ENCODE results near the gene ZNF385B.

ZNF385B gene

GRCh38 chr2:179429597-179429996, 431.8 kb downstream of the ZNF385B start:
- no peak for DNase-seq
- Mint-ChIP-seq H3K27ac (no peak overlapping the region), H3K27me3 (peaks cover 14% of the 10 kb centered on the region), H3K36me3 (no peaks in the 10 kb centered on the region), H3K9me3 (no peaks in the 10 kb centered on the region), H3K4me1 (no peaks in the 10 kb centered on the region), H3K4me3 (no peak overlapping the region)
- CTCF ChIA-PET, result no interaction called here

GRCh38 chr2:179429060-179429471, 432.3 kb downstream of the ZNF385B start:
- H3K4me3 Mint-ChIP-seq, result no peak overlapping the region
- H3K9me3 Mint-ChIP-seq, result no peaks in the 10 kb centered on the region
- H3K36me3 Mint-ChIP-seq, result no peaks in the 10 kb centered on the region
- no peaks in the 10 kb centered on the region for H3K4me1 Mint-ChIP-seq
- DNase-seq, result no peak
- H3K27me3 Mint-ChIP-seq, result peaks cover 16% of the 10 kb centered on the region
- CTCF ChIA-PET, result no interaction called here
- no peak overlapping the region for H3K27ac Mint-ChIP-seq

GRCh38 chr2:179428649-179429048, 432.8 kb downstream of the ZNF385B start:
- Mint-ChIP-seq H3K9me3 (no peaks in the 10 kb centered on the region), H3K36me3 (no peaks in the 10 kb centered on the region), H3K27ac (no peak overlapping the region), H3K27me3 (peaks cover 20% of the 10 kb centered on the region), H3K4me1 (no peaks in the 10 kb centered on the region), H3K4me3 (no peak overlapping the region)
- DNase-seq, result no peak
- CTCF ChIA-PET, result no interaction called here

GRCh38 chr2:179427065-179427464, 434.3 kb downstream of the ZNF385B start:
- Mint-ChIP-seq H3K4me1 (no peaks in the 10 kb centered on the region), H3K36me3 (no peaks in the 10 kb centered on the region), H3K9me3 (no peaks in the 10 kb centered on the region), H3K4me3 (no peak overlapping the region), H3K27me3 (peaks cover 22% of the 10 kb centered on the region), H3K27ac (no peak overlapping the region)
- no peak for DNase-seq
- CTCF ChIA-PET, result no interaction called here

GRCh38 chr2:179424571-179424970, 436.8 kb downstream of the ZNF385B start:
- H3K4me3 Mint-ChIP-seq, result no peak overlapping the region
- CTCF ChIA-PET, result interaction anchor here (3.0 kb wide), 1 partner anchor 17 kb away, joined by 12 read pairs; no protein-coding TSS in a partner anchor
- no peak overlapping the region for H3K27ac Mint-ChIP-seq
- no peaks in the 10 kb centered on the region for H3K4me1 Mint-ChIP-seq
- H3K36me3 Mint-ChIP-seq, result no peaks in the 10 kb centered on the region
- no peaks in the 10 kb centered on the region for H3K9me3 Mint-ChIP-seq
- no peak for DNase-seq
- peaks cover 27% of the 10 kb centered on the region for H3K27me3 Mint-ChIP-seq

GRCh38 chr2:179422037-179422643, 439.3 kb downstream of the ZNF385B start:
- no peak overlapping the region for H3K27ac Mint-ChIP-seq
- DNase-seq, result peak; percentile 64
- CTCF ChIA-PET, result interaction anchor here (0.6 to 3.0 kb wide), 4 partner anchors 10 to 327 kb away, joined by 3 to 12 read pairs (median 4); no protein-coding TSS in a partner anchor
- H3K4me1 Mint-ChIP-seq, result no peaks in the 10 kb centered on the region
- H3K36me3 Mint-ChIP-seq, result no peaks in the 10 kb centered on the region
- H3K4me3 Mint-ChIP-seq, result no peak overlapping the region
- H3K9me3 Mint-ChIP-seq, result no peaks in the 10 kb centered on the region
- peaks cover 17% of the 10 kb centered on the region for H3K27me3 Mint-ChIP-seq

GRCh38 chr2:179417436-179417949, 443.9 kb downstream of the ZNF385B start:
- Mint-ChIP-seq H3K9me3 (no peaks in the 10 kb centered on the region), H3K4me1 (no peaks in the 10 kb centered on the region), H3K4me3 (no peak overlapping the region), H3K27ac (no peak overlapping the region), H3K36me3 (no peaks in the 10 kb centered on the region), H3K27me3 (peaks cover 10% of the 10 kb centered on the region)
- CTCF ChIA-PET, result no interaction called here
- no peak for DNase-seq

GRCh38 chr2:179412112-179412511, 449.3 kb downstream of the ZNF385B start:
- H3K9me3 Mint-ChIP-seq, result no peaks in the 10 kb centered on the region
- CTCF ChIA-PET, result interaction anchor here (1.0 kb wide), 1 partner anchor 225 kb away, joined by 3 read pairs; no protein-coding TSS in a partner anchor
- no peak for DNase-seq

GRCh38 chr2:179410552-179411356, 450.7 kb downstream of the ZNF385B start:
- Mint-ChIP-seq H3K27ac (no peak overlapping the region), H3K9me3 (no peaks in the 10 kb centered on the region), H3K36me3 (no peaks in the 10 kb centered on the region), H3K4me1 (no peaks in the 10 kb centered on the region), H3K4me3 (no peak overlapping the region), H3K27me3 (peaks cover 6% of the 10 kb centered on the region)
- peak; percentile 40 for DNase-seq
- CTCF ChIA-PET, result interaction anchor here (0.6 to 1.4 kb wide), 11 partner anchors 10 to 617 kb away, joined by 3 to 6 read pairs (median 3); no protein-coding TSS in a partner anchor

More at GRCh38 chr2:179412112-179412511, 449.3 kb downstream of the ZNF385B start:
- Mint-ChIP-seq H3K27me3 (peaks cover 6% of the 10 kb centered on the region), H3K4me1 (no peaks in the 10 kb centered on the region), H3K27ac (no peak overlapping the region), H3K4me3 (no peak overlapping the region), H3K36me3 (no peaks in the 10 kb centered on the region)

- CTCF ChIA-PET, result interaction anchor here (0.9 kb wide), 1 partner anchor 19 kb away, joined by 3 read pairs; no protein-coding TSS in a partner anchor
- H3K9me3 Mint-ChIP-seq, result no peaks in the 10 kb centered on the region
- H3K27ac Mint-ChIP-seq, result no peak overlapping the region
- peaks cover 8% of the 10 kb centered on the region for H3K27me3 Mint-ChIP-seq
- no peak for DNase-seq
- no peak overlapping the region for H3K4me3 Mint-ChIP-seq
- no peaks in the 10 kb centered on the region for H3K36me3 Mint-ChIP-seq
- H3K4me1 Mint-ChIP-seq, result no peaks in the 10 kb centered on the region
Observed at GRCh38 chr2:179403624-179404023, 457.8 kb downstream of the ZNF385B start.

- no peaks in the 10 kb centered on the region for H3K4me1 Mint-ChIP-seq
- H3K9me3 Mint-ChIP-seq, result no peaks in the 10 kb centered on the region
- no peak overlapping the region for H3K4me3 Mint-ChIP-seq
- no peak overlapping the region for H3K27ac Mint-ChIP-seq
- no peaks in the 10 kb centered on the region for H3K27me3 Mint-ChIP-seq
- CTCF ChIA-PET, result no interaction called here
- DNase-seq, result no peak
- H3K36me3 Mint-ChIP-seq, result no peaks in the 10 kb centered on the region
Observed at GRCh38 chr2:179393481-179393880, 467.9 kb downstream of the ZNF385B start.
